PC-9 (cell line): ENCODE data around the gene CD28. TPM values are rescaled to one million over a fixed set of nuclear protein-coding genes. Genes with fewer than 3 reads are reported as not detected.

Experiments
- BruUV-seq: library from RNA; stranded (reverse); fragments of 400-500 nt; replicated peaks from 2 replicates; lab custom pipeline; 2021; lab: Mats Ljungman, UMichigan
- CTCF ChIA-PET: fragments of 300-600 bp; sonication (Branson Sonifier 250); formaldehyde crosslinking; loops from one replicate; lab custom pipeline; 2022; ENCODE audit warnings: antibody characterized with exemption; lab: Charles Lee
- POLR2A ChIA-PET: fragments of 300-600 bp; sonication (Branson Sonifier 250); formaldehyde crosslinking; loops from one replicate; lab custom pipeline; 2022; ENCODE audit warnings: antibody characterized with exemption; ENCODE audit not compliant: unreplicated experiment; lab: Charles Lee
- DNase-seq, 2 experiments: peaks; one replicate each; pipeline versions ENCODE4 v3.0.0 to v3.0.0-alpha.2; 2015 to 2022; ENCODE audit warnings: mixed read lengths in 1 of 2
- H2AFZ ChIP-seq: fragments of 200-600 bp; sonication (generic); 2 replicates; pipeline ENCODE4 v1.8.1; 2017; ENCODE audit warnings: antibody characterized with exemption
- H3F3A ChIP-seq: fragments of 200-600 bp; sonication (generic); 2 replicates; pipeline ENCODE4 v1.8.1; 2017; ENCODE audit warnings: antibody characterized with exemption, mild to moderate bottlenecking, low read depth; ENCODE audit not compliant: insufficient read depth
- H3K27ac ChIP-seq: fragments of 200-600 bp; sonication (generic); 2 replicates; pipeline ENCODE4 v1.6.1; 2016; ENCODE audit warnings: mixed run types
- H3K27me3 ChIP-seq: fragments of 200-600 bp; sonication (generic); 2 replicates; pipeline ENCODE4 v1.6.1; 2016; ENCODE audit warnings: low read depth, mixed run types; ENCODE audit not compliant: insufficient read depth
- H3K36me3 ChIP-seq: fragments of 200-600 bp; sonication (generic); 2 replicates; pipeline ENCODE4 v1.6.1; 2016; ENCODE audit warnings: low read depth, mixed run types
- H3K4me1 ChIP-seq: fragments of 200-600 bp; sonication (generic); replicated peaks from 2 replicates; pipeline ENCODE4 v1.6.1; 2016; ENCODE audit warnings: mixed run types; ENCODE audit not compliant: insufficient read depth
- H3K4me2 ChIP-seq: fragments of 200-600 bp; sonication (generic); 2 replicates; pipeline ENCODE4 v1.6.1; 2017; ENCODE audit warnings: mixed run types
- H3K4me3 ChIP-seq: fragments of 200-600 bp; sonication (generic); 2 replicates; pipeline ENCODE4 v1.6.1; 2016; ENCODE audit warnings: mixed run types
- H3K79me2 ChIP-seq: fragments of 200-600 bp; sonication (generic); 2 replicates; pipeline ENCODE4 v1.6.1; 2017; ENCODE audit warnings: low read depth, mixed run types
- H3K9me2 ChIP-seq: fragments of 200-600 bp; sonication (generic); 2 replicates; pipeline ENCODE4 v1.8.1; 2017; ENCODE audit warnings: mild to moderate bottlenecking; ENCODE audit not compliant: insufficient read depth
- H3K9me3 ChIP-seq: fragments of 200-600 bp; sonication (generic); 2 replicates; pipeline ENCODE4 v1.8.1; 2016; ENCODE audit warnings: low read depth; ENCODE audit not compliant: insufficient read depth
- H4K20me1 ChIP-seq: fragments of 200-600 bp; sonication (generic); 2 replicates; pipeline ENCODE4 v1.8.1; 2017; ENCODE audit not compliant: insufficient read depth
- CTCF ChIP-seq: fragments of 200-600 bp; sonication (generic); conservative IDR thresholded peaks from 2 replicates; pipeline ENCODE4 v1.6.1; 2017; ENCODE audit warnings: mixed run types, antibody characterized with exemption, mild to moderate bottlenecking, moderate library complexity
- EZH2 ChIP-seq: fragments of 200-600 bp; sonication (generic); IDR thresholded peaks from 2 replicates; pipeline ENCODE4 v1.8.0; 2017; ENCODE audit warnings: antibody characterized with exemption, low read depth
- intact Hi-C: fragments of 100-400 bp; cut with micrococcal nuclease; formaldehyde crosslinking; loops from one replicate; pipeline ENCODE4 v1.10.0; 2022; ENCODE audit not compliant: unreplicated experiment
- total RNA-seq: library from RNA; stranded (reverse); gene quantifications from 2 replicates; pipeline ENCODE4 v1.2.3, GENCODE V29; 2021

Gene CD28
- total RNA-seq, 1 experiment from 2014 or later, result not detected

- intact Hi-C loops, result no loop called here
- DNase-seq, result no peak
- Histone ChIP-seq H2AFZ (no peak overlapping the region), H3K4me3 (no peak overlapping the region), H3K4me2 (no peak overlapping the region), H3K9me2 (no peaks in the 10 kb centered on the region), H3K27ac (no peak overlapping the region), H3K36me3 (no peaks in the 10 kb centered on the region), H3K4me1 (no peaks in the 10 kb centered on the region), H4K20me1 (no peaks in the 10 kb centered on the region), H3K79me2 (no peaks in the 10 kb centered on the region), H3K9me3 (no peaks in the 10 kb centered on the region), H3F3A (no peaks in the 10 kb centered on the region), H3K27me3 (no peaks in the 10 kb centered on the region)
- BruUV-seq, result no TSS peak
- ChIA-PET CTCF (no interaction called here), POLR2A (no interaction called here)
- TF ChIP-seq CTCF (no peak), EZH2 (no peak)
These were observed 7.7 kb downstream of the CD28 start for GRCh38 chr2:203714112-203714511.

DNA sequence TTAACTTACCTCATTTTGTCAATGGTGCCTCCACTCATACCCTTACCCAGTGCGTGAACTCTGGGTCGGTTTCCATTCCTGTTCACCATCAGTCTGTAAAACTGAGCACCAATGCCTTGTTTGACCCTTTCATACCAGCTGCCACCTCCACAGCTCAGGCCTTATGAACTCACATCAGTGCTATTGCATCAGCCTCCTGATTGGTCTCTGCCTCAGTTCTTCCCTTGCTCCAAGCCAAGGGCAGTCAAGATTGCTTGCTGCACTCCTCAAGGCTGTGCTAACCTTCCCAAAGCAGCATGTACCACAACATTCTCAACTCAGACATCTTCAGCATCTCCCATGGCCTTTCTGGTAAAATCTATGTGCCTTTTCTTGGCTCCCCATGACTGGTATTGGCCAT lies 9.3 kb downstream of the CD28 start:
- intact Hi-C loops, result no loop called here
- Histone ChIP-seq H3K27me3 (no peaks in the 10 kb centered on the region), H4K20me1 (no peaks in the 10 kb centered on the region), H3K4me1 (no peaks in the 10 kb centered on the region), H3F3A (no peaks in the 10 kb centered on the region), H3K9me3 (no peaks in the 10 kb centered on the region), H3K79me2 (no peaks in the 10 kb centered on the region), H3K9me2 (no peaks in the 10 kb centered on the region), H2AFZ (no peak overlapping the region), H3K4me2 (no peak overlapping the region), H3K36me3 (no peaks in the 10 kb centered on the region), H3K4me3 (no peak overlapping the region), H3K27ac (no peak overlapping the region)
- POLR2A ChIA-PET, result no interaction called here
- CTCF ChIA-PET, result no interaction called here
- no TSS peak for BruUV-seq
- DNase-seq, result no peak
- no peak for TF ChIP-seq CTCF
- no peak for TF ChIP-seq EZH2

- Histone ChIP-seq H2AFZ (no peak overlapping the region), H3K27ac (no peak overlapping the region), H3F3A (no peaks in the 10 kb centered on the region), H3K4me1 (no peaks in the 10 kb centered on the region), H3K36me3 (no peaks in the 10 kb centered on the region), H3K79me2 (no peaks in the 10 kb centered on the region), H4K20me1 (no peaks in the 10 kb centered on the region), H3K4me3 (no peak overlapping the region), H3K4me2 (no peak overlapping the region), H3K9me3 (no peaks in the 10 kb centered on the region), H3K9me2 (no peaks in the 10 kb centered on the region), H3K27me3 (no peaks in the 10 kb centered on the region)
- ChIA-PET CTCF (no interaction called here), POLR2A (no interaction called here)
- no peak for DNase-seq
- TF ChIP-seq EZH2, result no peak
- no peak for TF ChIP-seq CTCF
- intact Hi-C loops, result no loop called here
- BruUV-seq, result no TSS peak
These were observed 11.6 kb downstream of the CD28 start for GRCh38 chr2:203718087-203718486.
